A549 (cell line): ENCODE results near the gene PTMS. TPM values are rescaled to one million over a fixed set of nuclear protein-coding genes. Genes with fewer than 3 reads are reported as not detected.

Experiments
- ATAC-seq, 2 experiments: fragments of 200-7000 bp in 1 of 2; fragments of >200 bp in 1 of 2; cut with Nextera tagmentation in 1 of 2; cut with Tn5 transposase in 1 of 2; 3 replicates each; pipeline versions ENCODE4 v1.8.0 to v1.9.1; 2018 to 2020; ENCODE audit warnings: mild to moderate bottlenecking in 1 of 2, moderate library complexity in 1 of 2
- CTCF ChIA-PET: fragments of 300-600 bp; sonication (Branson Sonifier 250); formaldehyde crosslinking; extraction: SDS; loops from one replicate; lab custom pipeline; 2021; ENCODE audit warnings: antibody characterized with exemption, inconsistent platforms; lab: Yijun Ruan, JAX
- POLR2A ChIA-PET: fragments of 350-600 bp; formaldehyde crosslinking; extraction: SDS; loops from one replicate; lab custom pipeline; 2021; ENCODE audit warnings: antibody characterized with exemption, inconsistent platforms; lab: Yijun Ruan, JAX
- DNase-seq, 2 experiments: peaks; one replicate each; pipeline versions ENCODE4 v3.0.0 to v3.0.0-alpha.2; 2011 to 2016; ENCODE audit warnings: low read depth in 1 of 2, low spot score in 1 of 2
- FAIRE-seq: peaks from 2 replicates; lab custom pipeline; 2011; peaks lifted over from hg19 to GRCh38; lab: Jason Lieb, UNC
- H3K27ac ChIP-seq, 2 experiments: fragments of >200 bp; sonication (Bioruptor Twin); formaldehyde crosslinking; 3 replicates each; pipeline ENCODE4 v1.5.1; 2016 to 2017
- H3K4me1 ChIP-seq: fragments of >200 bp; sonication (Bioruptor Twin); formaldehyde crosslinking; 3 replicates; pipeline ENCODE4 v1.6.1; 2016
- H3K4me2 ChIP-seq: fragments of >200 bp; sonication (Bioruptor Twin); formaldehyde crosslinking; 3 replicates; pipeline ENCODE4 v1.6.1; 2016
- H3K4me3 ChIP-seq: fragments of >200 bp; sonication (Bioruptor Twin); formaldehyde crosslinking; 3 replicates; pipeline ENCODE4 v1.5.1; 2016
- H3K9me3 ChIP-seq: fragments of >200 bp; sonication (Bioruptor Twin); formaldehyde crosslinking; 3 replicates; pipeline ENCODE4 v1.6.1; 2016
- BHLHE40 ChIP-seq: IDR thresholded peaks from 2 replicates; pipeline ENCODE4 v1.6.1; 2012; ENCODE audit warnings: low read depth, low read length, inconsistent platforms
- CEBPB ChIP-seq, 2 experiments: fragments of >200 bp in 1 of 2; sonication (Bioruptor Twin) in 1 of 2; formaldehyde crosslinking in 1 of 2; IDR thresholded peaks; 2 replicates each; pipeline ENCODE4 v1.6.1; 2012 to 2016
- CHD2 ChIP-seq: fragments of 150-350 bp; IDR thresholded peaks from 2 replicates; pipeline ENCODE4 v1.6.1; 2014; ENCODE audit warnings: low read length; ENCODE audit not compliant: partially characterized antibody
- E2F6 ChIP-seq: IDR thresholded peaks from 2 replicates; pipeline ENCODE4 v1.6.1; 2012; ENCODE audit warnings: low read depth, borderline replicate concordance
- ELK1 ChIP-seq: fragments of 150-350 bp; IDR thresholded peaks from 2 replicates; pipeline ENCODE4 v1.6.1; 2014; ENCODE audit warnings: low read depth, mild to moderate bottlenecking, low read length
- EP300 ChIP-seq, 2 experiments: fragments of >200 bp; sonication (Bioruptor Twin); formaldehyde crosslinking; IDR thresholded peaks; 2 replicates in 1 of 2; 3 replicates in 1 of 2; pipeline ENCODE4 v1.6.1; 2016 to 2017
- FOSB ChIP-seq: fragments of 250-450 bp; sonication (Bioruptor Pico); IDR thresholded peaks from 2 replicates; pipeline ENCODE4 v1.5.0; 2020; ENCODE audit warnings: mild to moderate bottlenecking, moderate library complexity
- HDAC2 ChIP-seq: fragments of 200-600 bp; sonication (generic); IDR thresholded peaks from 2 replicates; pipeline ENCODE4 v1.6.1; 2016
- HES2 ChIP-seq: fragments of >200 bp; sonication (Bioruptor Twin); formaldehyde crosslinking; IDR thresholded peaks from 2 replicates; pipeline ENCODE4 v1.6.1; 2016
- HOXB13 ChIP-seq: fragments of 250-450 bp; sonication (Bioruptor Pico); IDR thresholded peaks from 2 replicates; pipeline ENCODE4 v1.5.0; 2020; ENCODE audit warnings: low read depth, mild to moderate bottlenecking, moderate library complexity
- JUNB ChIP-seq: fragments of >200 bp; sonication (Bioruptor Twin); formaldehyde crosslinking; IDR thresholded peaks from 2 replicates; pipeline ENCODE4 v1.6.1; 2016
- KDM5A ChIP-seq: fragments of 200-600 bp; sonication (generic); IDR thresholded peaks from 2 replicates; pipeline ENCODE4 v1.6.1; 2016; ENCODE audit warnings: antibody characterized with exemption, mild to moderate bottlenecking
- MAFK ChIP-seq: fragments of 450-650 bp; IDR thresholded peaks from 2 replicates; pipeline ENCODE4 v1.6.1; 2014; ENCODE audit not compliant: partially characterized antibody
- MAX ChIP-seq: IDR thresholded peaks from 2 replicates; pipeline ENCODE4 v1.6.1; 2012
- MYC ChIP-seq: IDR thresholded peaks from 2 replicates; pipeline ENCODE4 v1.6.1; 2012; ENCODE audit warnings: mild to moderate bottlenecking, inconsistent platforms, low read length, improper control_type of control experiment, borderline replicate concordance
- POLR2A ChIP-seq: IDR thresholded peaks from 2 replicates; pipeline ENCODE4 v1.6.1; 2012; ENCODE audit warnings: mild to moderate bottlenecking, low read length
- RNF2 ChIP-seq: fragments of 200-600 bp; sonication (generic); IDR thresholded peaks from 2 replicates; pipeline ENCODE4 v1.6.1; 2016; ENCODE audit warnings: low read depth, mild to moderate bottlenecking, antibody characterized with exemption, moderate library complexity, borderline replicate concordance
- SREBF2 ChIP-seq: fragments of 450-650 bp; IDR thresholded peaks from 2 replicates; pipeline ENCODE4 v1.6.1; 2014; ENCODE audit warnings: mild to moderate bottlenecking, moderate library complexity
- TFCP2L1 ChIP-seq: fragments of 250-450 bp; sonication (Bioruptor Pico); IDR thresholded peaks from 2 replicates; pipeline ENCODE4 v1.5.0; 2021; ENCODE audit warnings: mild to moderate bottlenecking
- USF2 ChIP-seq: fragments of 450-650 bp; IDR thresholded peaks from 2 replicates; pipeline ENCODE4 v1.6.1; 2014; ENCODE audit warnings: antibody characterized with exemption
- ZC3H11A ChIP-seq: fragments of 450-650 bp; IDR thresholded peaks from 2 replicates; pipeline ENCODE4 v1.6.1; 2014; ENCODE audit warnings: antibody characterized with exemption, mild to moderate bottlenecking
- ZFP36 ChIP-seq: fragments of 450-650 bp; IDR thresholded peaks from 2 replicates; pipeline ENCODE4 v1.6.1; 2014; ENCODE audit warnings: borderline replicate concordance; ENCODE audit not compliant: partially characterized antibody
- ZNF302 ChIP-seq: fragments of 250-450 bp; sonication (Bioruptor Pico); IDR thresholded peaks from 2 replicates; pipeline ENCODE4 v1.9.0; 2021; ENCODE audit warnings: inconsistent platforms, mild to moderate bottlenecking, moderate library complexity
- ZSCAN20 ChIP-seq: fragments of 250-450 bp; sonication (Bioruptor Pico); IDR thresholded peaks from 2 replicates; pipeline ENCODE4 v1.8.0; 2022; ENCODE audit warnings: mild to moderate bottlenecking, moderate library complexity
- WGBS: methylation state at CpG from one replicate; pipeline ENCODE4 v1.1.6; 2017; ENCODE audit errors: missing lambda C conversion rate; 5-methylcytosine and 5-hydroxymethylcytosine counted together
- polyA plus RNA-seq, 4 experiments: library from polyadenylated mRNA; depleted of rRNA in 3 of 4; stranded (reverse); fragments of >200 nt; fragmentation: RNase III in 1 of 4; extraction: RNeasy Plus Mini Kit Qiagen cat#74134 plus additional on column Dnase treatment in 1 of 4; gene quantifications; 2 replicates in 3 of 4; 3 replicates in 1 of 4; pipeline ENCODE4 v1.2.3, GENCODE V29; 2011 to 2017

PTMS gene
- polyA plus RNA-seq, 2 of the 4 experiments (the other 2 are of a cell fraction): 391 to 1,195 TPM

- no peaks in the 10 kb centered on the region for H3K4me1 ChIP-seq
- FAIRE-seq (no peak), DNase-seq (no peak), ATAC-seq (no peak)
- CTCF ChIA-PET: interaction anchor here (1.0 to 26.0 kb wide), 8 partner anchors 9 to 232 kb away, joined by 3 to 670 read pairs (median 6); partner anchors contain the start of genes GPR162, LAG3, MLF2 and P3H3
- no peak overlapping the region for H3K27ac ChIP-seq
- POLR2A ChIA-PET: no interaction called here
- 90% methylated on average over 9 of the region's 9 CpGs for WGBS
- TF ChIP-seq HDAC2: no peak
- no peak for TF ChIP-seq CEBPB (IDR thresholded peaks at IDR 0.05)
- no peak for TF ChIP-seq EP300 (IDR thresholded peaks at IDR 0.05)
- TF ChIP-seq ZFP36: no peak
- TF ChIP-seq SREBF2: no peak
- no peak for TF ChIP-seq POLR2A
- TF ChIP-seq TFCP2L1: no peak
- no peak for TF ChIP-seq ZNF302 (CRISPR knock-in tag)
- no peak for TF ChIP-seq CHD2
- TF ChIP-seq BHLHE40: no peak
- TF ChIP-seq RNF2: no peak
- no peak for TF ChIP-seq ZSCAN20 (CRISPR knock-in tag)
- TF ChIP-seq KDM5A: no peak
- TF ChIP-seq HOXB13: no peak
- no peak for TF ChIP-seq FOSB (CRISPR knock-in tag)
- no peak for TF ChIP-seq JUNB
- no peak for TF ChIP-seq USF2
- TF ChIP-seq E2F6: no peak
- H3K4me3 ChIP-seq: no peak overlapping the region
- no peak overlapping the region for H3K4me2 ChIP-seq
- no peaks in the 10 kb centered on the region for H3K9me3 ChIP-seq
Measured at GRCh38 chr12:6786416-6787094, 20.4 kb downstream of the PTMS start.

- POLR2A ChIA-PET: no interaction called here
- ATAC-seq: no peak
Measured at GRCh38 chr12:6787309-6787708, 21.1 kb downstream of the PTMS start.

GRCh38 chr12:6788972-6789924 is 23.1 kb downstream of the PTMS start, which contains the start of gene CD4:
CD4 (plus strand) TSS chr12:6789528; CDS start chr12:6800139, 10,611 bp downstream.
- CTCF ChIA-PET: interaction anchor here (0.8 to 26.0 kb wide), 7 partner anchors 10 to 46 kb away, joined by 3 to 670 read pairs (median 18); partner anchors contain the start of genes GPR162, LAG3, MLF2 and P3H3
- Histone ChIP-seq H3K4me1 (no peaks in the 10 kb centered on the region), H3K9me3 (no peaks in the 10 kb centered on the region), H3K4me3 (no peak within 1 kb of the TSS), H3K4me2 (no peak within 1 kb of the TSS), H3K27ac (no peak within 1 kb of the TSS)
- FAIRE-seq: no peak
- POLR2A ChIA-PET: no interaction called here
- no peak for ATAC-seq
- no peak for TF ChIP-seq MYC
- no peak for TF ChIP-seq MAX
- no peak for TF ChIP-seq ZC3H11A
- no peak for TF ChIP-seq ELK1
- TF ChIP-seq, all 56 proteins: peak for 0
- 68% methylated on average over 18 of the region's 18 CpGs for WGBS
- no peak for DNase-seq

More at GRCh38 chr12:6787309-6787708, 21.1 kb downstream of the PTMS start:
- H3K9me3 ChIP-seq: no peaks in the 10 kb centered on the region
- CTCF ChIA-PET: interaction anchor here (1.0 to 26.0 kb wide), 7 partner anchors 10 to 233 kb away, joined by 3 to 670 read pairs (median 8); partner anchors contain the start of genes GPR162, LAG3, MLF2 and P3H3
- no peak for FAIRE-seq
- peak; percentile 90 for TF ChIP-seq MAFK
- TF ChIP-seq HES2: no peak
- TF ChIP-seq, all 56 proteins: peak for 1
- Histone ChIP-seq H3K4me1 (no peaks in the 10 kb centered on the region), H3K4me2 (no peak overlapping the region), H3K27ac (no peak overlapping the region), H3K4me3 (no peak overlapping the region)
- DNase-seq: no peak
- WGBS: 86% methylated on average over 5 of the region's 5 CpGs
